NCI-H1105 (cell line): ENCODE measurements around the gene NALCN.

Experiments used
- DNase-seq: peaks from one replicate; lab custom pipeline; 2025; lab: John Stamatoyannopoulos, UW

The NALCN gene

GRCh38 chr13:101204270-101205020 lies 211.9 kb downstream of the NALCN start:
- DNase-seq, result no peak

DNA sequence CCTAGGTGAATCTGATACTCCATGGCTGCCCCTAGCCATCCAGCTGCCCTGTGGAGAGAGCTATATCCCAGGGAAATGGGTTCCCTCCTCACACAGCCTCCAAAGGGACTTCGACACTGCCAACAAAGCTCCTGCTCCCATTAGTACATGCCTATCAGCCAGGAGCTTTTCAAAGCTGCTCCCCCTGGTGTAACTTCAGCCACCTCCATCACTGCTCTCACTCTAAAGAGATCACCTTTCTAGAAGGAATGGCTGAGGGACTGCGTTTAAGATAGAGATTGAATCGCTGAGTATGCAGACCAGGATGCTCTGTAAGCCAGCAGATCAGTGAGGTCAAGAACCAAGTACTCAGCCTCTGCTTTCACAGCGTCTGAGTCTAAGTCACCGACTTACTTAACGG lies 213.7 kb downstream of the NALCN start:
- no peak for DNase-seq

DNA sequence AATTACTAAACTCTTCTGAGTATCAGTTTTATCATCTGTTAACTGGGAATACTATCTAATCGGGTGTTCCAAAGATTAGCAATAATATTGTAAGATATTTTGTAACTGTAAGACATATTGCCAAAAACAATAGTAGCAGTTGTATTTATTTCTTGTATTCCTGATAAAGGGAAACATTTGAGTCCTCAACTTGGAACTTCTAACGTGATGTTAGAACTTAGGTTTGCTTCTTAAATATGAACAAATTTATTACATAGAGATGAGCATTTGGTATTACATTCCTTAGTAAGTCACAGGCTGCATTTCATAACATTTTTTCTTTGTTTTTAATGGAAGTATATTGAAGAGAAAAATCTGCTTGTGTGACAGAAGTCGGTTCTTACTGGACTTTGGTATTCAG lies 225.3 kb downstream of the NALCN start:
- DNase-seq, result no peak

DNA sequence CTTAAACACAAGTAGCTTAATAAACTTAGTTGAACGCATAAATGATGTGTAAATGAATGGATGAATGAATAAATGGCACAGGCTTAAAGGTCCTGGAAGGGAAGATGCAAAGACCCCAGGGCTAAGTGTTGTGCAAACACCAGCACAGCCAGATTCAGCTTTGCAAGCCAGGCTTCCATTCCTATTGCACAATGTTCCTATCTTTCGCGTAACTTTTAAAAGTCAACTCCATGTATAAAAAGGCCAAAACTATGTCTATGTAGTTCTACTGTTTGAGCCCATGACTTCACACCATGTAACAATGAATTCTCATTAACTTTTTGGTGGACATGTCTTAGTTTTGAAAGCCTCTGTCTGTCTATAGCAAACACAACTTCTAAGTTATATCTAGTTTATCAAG lies 226.0 kb downstream of the NALCN start:
- DNase-seq, result no peak

- DNase-seq, result no peak
Measured at GRCh38 chr13:101185606-101186005, 230.7 kb downstream of the NALCN start.

GRCh38 chr13:101181076-101181685 lies 235.1 kb downstream of the NALCN start:
- DNase-seq, result no peak

DNA sequence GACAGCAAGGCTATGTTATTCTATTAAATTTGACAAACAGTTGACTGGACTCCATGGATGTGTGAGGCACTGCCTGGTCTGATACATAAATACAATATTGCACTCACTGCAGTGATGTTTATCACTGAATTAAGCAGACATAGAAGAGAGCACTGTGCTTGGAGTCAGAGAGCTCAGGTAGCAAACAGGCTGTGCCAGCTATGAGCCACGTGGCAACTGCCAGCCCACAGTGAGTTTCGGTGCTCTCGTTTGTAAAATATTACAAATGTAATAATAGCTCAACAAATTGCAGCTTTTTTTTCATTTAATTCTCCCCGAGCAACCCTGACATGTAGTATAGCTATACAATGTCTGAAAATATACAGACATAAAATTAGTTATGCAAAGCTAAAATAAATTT lies 237.3 kb downstream of the NALCN start:
- no peak for DNase-seq

- DNase-seq, result no peak
Measured at GRCh38 chr13:101178406-101178805, 237.9 kb downstream of the NALCN start.

DNA sequence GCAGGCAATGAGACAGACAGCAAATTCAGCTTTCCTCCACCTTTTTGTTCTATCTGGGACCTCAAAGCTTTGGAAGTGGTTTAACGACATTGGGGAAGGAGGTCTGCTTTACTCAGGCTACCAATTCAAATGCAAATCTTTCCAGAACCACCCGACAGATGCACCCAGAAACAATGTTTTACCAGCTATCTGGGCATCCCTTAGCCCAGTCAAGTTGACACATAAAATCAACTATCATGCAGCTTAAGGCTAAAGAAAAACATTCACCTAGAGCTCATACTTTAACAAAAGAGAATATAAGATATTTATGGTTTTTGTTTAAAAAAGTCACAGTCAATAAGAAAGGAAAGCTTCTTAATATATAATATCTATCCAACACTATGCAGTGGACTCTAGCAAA lies 246.0 kb downstream of the NALCN start:
- DNase-seq, result no peak

DNA sequence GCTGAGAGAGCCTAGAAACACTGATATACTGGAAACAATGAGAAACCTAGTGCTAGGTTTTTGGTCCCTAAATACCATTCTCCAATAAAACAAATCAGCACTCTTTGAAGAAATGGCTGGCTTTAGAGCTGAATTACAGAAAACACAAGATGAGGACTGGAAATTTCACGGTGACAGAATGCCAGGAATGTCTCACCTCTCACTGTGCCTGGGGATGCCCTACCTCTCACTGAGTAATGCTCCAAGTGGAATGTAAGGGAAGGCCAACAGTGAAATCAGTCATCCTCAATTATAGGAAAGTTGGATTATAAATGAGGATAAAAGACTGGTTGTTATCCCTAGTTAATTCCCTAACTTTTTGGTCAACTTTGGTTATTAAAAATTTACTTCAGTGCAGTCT lies 259.0 kb downstream of the NALCN start:
- no peak for DNase-seq

DNA sequence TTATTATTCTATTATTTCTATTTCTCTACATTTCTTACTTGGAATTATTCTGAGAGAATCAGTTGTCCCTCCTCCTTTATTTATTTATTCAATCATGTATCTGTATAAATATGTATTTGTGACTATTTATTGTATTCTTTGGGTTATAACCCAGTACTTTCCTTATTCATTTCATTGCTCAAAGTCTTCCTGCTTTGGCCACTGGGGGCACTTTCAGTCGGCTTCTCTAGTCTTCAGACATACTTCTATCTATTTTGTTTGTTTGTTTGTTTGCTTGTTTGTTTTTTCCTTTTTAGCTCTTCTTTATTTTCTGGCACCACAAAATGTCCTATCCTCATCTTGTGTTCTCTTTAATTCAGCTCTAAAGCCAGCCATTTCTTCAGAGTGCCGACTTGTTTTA lies 260.4 kb downstream of the NALCN start:
- no peak for DNase-seq

DNA sequence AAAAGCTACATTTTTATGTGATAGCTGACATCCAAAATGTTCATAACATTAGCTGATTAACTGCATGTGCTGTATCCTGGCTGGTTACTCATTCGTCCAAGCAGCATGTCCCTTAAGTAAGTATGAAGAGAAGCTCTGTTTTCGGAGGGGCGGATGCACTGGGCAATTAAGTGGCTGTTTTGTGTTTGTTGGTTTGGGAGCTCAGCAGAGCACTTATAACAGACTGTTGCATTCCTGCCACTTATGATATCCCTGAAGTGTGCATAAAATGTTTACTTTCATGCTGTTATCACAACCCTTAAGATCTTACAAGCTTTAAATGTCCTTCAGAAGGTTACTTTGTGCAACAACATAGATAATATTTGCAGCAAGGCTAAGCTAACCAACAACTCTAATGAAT lies 264.1 kb downstream of the NALCN start:
- peak; percentile 17 for DNase-seq

DNA sequence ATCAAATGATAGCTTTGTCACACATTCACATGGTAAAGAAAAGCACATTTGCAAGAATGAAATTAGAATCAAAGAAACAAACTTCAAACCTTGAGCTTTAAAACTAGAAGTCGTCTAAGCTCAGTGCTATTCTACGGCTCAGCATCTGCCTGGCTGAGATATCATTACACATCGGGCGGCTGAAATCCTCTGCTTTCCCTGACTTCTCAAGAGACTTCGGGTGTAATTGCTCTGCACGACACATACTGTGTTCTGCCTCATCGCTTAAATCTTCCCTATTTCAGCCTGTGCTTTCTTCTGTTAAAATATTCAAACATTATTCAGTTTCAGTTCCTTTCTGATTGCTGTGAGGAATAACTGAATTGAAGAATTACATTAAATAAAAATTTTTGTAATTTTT lies 265.3 kb downstream of the NALCN start:
- DNase-seq, result no peak

DNA sequence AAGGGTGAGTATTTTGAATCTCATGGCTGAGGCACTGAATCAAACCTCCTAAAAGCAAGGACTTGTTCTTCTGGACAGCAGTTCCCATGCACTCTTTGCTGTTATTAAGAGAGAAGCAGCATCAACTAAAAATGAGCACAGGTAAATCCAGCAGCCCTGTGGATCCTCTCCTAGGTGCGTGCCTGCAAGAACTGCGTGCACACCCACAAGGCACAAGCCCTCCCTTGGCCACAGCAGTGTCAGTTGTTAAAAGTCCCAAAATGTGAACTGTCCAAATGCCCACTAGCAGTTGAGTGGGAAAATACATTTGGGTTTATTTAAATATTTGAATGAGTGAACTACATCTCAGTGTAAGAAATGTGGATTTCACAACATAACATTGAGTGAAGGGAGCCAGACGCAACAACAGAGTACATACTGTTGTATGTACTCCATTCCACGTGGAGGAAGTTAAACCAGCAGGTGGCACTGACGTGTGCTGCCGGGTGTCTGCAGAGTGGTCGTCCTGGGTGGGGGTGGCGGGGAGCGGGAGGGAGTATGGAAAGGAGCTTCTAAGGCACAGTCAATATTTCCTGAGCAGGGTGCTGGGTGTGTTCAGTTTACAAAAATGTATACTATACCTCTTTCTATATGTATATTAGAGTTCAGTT lies 266.4 kb downstream of the NALCN start:
- DNase-seq, result no peak

DNA sequence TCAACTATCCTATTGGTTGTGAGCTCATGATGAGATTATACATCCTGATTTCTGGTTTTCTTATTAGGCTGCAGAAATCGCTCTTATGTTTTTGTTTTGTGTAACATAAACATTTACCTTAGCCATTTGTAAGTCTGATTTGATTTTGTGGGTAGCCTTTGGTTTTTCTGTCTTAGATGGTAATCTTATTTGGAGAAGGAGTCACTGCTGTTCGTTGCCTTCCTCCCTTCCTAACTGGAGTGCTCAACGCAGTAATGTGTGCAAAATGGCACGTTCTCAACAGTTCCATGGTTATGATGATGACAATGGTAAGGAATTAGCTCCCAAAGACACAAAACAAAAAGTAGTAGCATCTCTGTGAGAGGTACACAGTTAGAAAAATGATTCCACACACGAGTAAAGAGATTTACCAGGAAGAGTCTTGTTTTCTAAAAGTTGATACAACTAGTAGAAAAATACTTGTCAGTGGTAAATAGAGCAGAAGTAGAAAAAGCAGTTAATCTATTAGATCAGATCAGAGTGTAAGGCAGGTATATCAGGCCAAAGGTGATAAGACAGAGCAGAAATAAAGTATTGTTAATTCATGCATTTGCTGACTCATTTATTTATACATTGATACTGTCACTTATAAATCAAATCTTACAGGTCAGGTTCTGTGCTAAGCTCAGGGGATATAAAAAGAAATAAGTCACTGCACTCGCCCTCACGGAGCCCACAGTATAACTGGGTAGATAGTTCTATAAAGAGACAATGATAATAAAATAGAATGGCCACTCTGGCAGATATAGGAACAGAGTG lies 270.0 kb downstream of the NALCN start:
- DNase-seq, result no peak

DNA sequence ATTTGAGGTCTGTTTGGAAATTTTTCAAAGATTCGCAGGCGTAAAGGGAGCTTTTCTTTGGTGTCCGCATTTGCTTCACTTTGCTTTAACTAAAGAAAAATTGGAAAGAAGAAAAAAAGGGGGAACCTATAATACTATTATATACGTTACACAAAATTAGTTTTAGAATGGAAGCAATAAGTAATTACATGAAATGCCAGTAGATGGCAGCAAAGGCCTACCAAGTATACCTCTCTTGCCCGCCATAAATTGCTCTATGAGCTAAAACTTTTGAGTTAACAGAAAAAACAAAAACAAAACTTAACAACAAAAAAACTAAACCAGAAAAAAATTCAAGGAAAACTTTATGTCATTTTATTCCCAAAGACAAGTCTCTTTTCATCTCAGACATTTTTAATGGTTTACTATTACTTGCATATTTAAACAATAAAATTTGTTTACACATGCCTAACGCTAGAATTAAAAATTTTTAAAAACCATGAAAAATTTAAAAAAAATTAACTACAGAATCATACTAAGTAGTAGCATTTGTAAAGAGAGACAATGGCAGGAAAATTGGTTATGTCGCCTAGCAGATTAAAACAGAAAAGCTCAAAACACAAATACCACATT lies 271.4 kb downstream of the NALCN start:
- no peak for DNase-seq

GRCh38 chr13:101140936-101141335 lies 275.4 kb downstream of the NALCN start:
- DNase-seq, result no peak

DNA sequence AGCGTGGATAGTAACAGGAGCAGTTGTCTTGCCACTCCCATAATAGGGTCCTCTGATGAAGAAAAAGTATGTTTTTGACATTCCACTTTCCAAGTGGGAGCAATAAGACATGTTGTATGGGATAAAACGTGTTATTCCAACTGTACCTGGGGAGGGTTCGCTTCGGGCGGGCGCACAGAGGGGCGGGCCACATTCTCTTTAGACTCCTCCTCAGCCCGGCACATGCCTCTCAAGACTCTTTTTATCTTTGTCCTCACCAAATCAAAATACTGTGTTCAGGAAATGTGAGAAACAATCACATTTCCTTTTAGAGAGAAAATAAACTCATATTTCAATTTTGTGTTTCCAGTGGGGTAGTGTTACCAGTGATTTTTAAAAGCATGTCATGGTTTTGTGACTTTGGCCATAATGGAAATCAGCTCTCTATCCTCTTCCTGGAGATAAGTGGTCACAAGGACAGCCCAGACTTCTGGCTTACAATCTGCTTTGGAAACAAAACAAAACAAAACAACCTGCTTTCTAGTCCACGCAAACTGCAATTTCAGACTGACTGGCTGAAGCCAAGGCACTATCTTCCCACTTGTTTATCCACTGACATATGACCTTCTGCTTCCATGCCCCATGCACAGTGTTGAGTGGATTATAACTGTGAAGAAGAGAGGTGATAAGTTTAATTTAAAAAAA lies 276.1 kb downstream of the NALCN start:
- no peak for DNase-seq

DNA sequence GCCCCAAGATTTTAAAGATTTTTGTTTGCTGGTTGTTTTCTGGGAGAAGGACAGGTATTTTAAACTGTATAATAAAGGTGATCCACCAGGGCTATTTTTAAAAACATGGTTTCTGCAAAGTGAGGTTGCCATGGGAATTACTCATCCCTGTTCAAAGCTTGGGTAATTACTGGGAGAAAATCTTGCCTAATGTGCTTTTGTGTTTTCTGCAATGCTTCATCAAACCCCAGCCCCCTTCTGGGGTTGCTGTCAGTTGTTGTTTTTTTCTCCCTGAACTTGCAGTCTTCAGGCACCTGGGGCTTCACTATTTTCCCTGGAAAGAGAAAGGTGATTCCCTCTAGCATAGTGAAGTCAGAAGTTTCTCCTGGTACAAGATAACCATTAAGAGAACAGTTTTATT lies 277.2 kb downstream of the NALCN start:
- no peak for DNase-seq

- DNase-seq, result peak; percentile 16
Measured at GRCh38 chr13:101127741-101128353, 288.5 kb downstream of the NALCN start.

DNA sequence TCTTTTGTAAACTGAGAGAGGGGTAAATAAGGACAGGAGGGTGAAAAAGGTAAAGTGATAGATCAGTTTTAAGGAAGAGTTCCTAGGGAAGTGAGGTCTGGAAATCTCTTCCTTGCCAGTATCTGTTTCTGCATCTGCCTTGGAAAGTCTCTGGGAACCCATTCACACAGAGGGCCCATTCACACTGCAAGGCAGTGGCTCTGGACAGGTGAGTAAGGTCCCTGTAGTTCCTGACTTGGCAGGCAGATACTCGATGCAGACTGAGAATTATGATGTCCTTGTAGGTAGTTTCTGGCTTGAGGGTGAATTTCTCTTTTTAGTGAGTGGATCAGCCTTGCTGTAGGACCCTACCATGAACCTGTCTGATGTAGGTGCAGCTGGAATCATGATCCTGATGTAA lies 293.3 kb downstream of the NALCN start:
- no peak for DNase-seq
